Erythroblast (primary cell): ENCODE measurements around the gene HM13.
"Not testable (repeated sequence)": the region's sequence is repeated elsewhere in the genome, so short reads cannot be mapped to it uniquely, and the experiment has no call there.

Experiments used
- DNase-seq, 2 experiments: peaks; one replicate each; lab custom pipeline; 2025; lab: John Stamatoyannopoulos, UW
- GATA1 ChIP-seq: IDR thresholded peaks from 2 replicates; pipeline ENCODE4 v1.6.1; 2011; ENCODE audit warnings: low read depth, mild to moderate bottlenecking, control low read depth, low read length, moderate library complexity
- POLR2A ChIP-seq: IDR thresholded peaks from 2 replicates; pipeline ENCODE4 v1.6.1; 2011; ENCODE audit warnings: mild to moderate bottlenecking, low read length

Gene HM13

DNA sequence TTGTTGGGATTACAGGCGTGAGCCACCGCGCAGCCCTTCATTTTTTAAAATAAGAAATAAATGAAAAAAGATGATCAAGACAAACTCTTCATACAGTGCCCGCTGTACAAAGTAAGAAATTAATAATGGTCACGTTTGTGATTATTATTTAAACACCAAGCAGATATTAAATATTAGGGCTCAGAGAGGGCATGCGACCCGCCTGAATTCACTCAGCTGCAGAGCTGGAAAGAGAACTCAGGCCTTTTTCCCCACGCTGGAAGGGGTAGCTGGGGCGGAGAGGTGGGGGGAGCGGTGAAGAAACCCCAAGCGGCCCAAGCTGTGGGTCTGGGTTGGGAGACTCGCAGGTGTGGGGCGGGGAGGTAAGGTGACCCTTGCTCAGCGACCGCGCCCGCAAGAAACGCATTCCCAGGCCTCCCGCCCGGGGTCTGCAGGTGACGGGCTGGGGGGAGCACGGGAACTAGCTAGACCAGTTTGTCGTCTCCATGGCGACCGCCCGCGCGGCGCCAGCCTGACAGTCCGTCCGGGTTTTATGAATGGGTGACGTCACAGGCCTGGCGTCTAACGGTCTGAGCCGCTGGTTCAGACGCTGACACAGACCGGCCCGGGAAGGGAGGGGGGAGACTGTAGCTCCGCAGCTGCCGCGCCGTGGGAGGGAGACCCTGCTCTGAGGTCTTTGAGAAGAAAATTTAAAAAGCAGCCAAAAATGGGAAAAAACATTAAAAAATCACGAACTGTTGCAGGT, 89.8 kb downstream of the HM13 start:
- no peak for TF ChIP-seq GATA1
- TF ChIP-seq POLR2A, result no peak
- peak; percentile 91 for DNase-seq

DNA sequence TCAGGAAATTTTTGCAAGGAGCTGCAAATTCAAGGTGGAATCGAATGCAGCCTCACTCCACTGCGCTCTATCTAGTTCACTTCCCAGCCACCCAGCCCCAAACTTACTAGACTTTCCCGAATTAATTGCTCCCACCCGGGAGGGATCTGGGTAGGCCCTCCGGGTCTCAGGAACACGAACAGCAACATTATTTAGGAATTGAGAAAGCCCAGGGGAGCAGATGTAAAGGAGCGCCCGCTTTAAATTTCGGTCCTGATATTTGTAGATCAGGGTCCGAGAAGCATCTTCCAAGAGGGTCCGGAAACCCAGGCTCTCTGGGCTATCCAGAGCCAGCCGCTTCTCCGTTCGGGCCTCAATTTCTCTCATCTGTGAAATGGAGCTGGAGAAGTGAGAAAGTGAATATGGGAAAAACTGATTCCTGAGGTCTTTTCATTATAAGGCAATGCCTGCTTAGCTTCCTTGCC, 90.4 kb downstream of the HM13 start:
- TF ChIP-seq POLR2A, result no peak

GRCh38 chr20:31605031-31605901, 91.0 kb downstream of the HM13 start, which contains the start of gene ID1:
Gene ID1 (plus strand): TSS chr20:31605289. CDS start chr20:31605388, 99 bp downstream.
- peak; percentile 98 for TF ChIP-seq POLR2A
- no peak for TF ChIP-seq GATA1
- DNase-seq, result peak; percentile 94 to 96

More for the DNA sequence above, 90.4 kb downstream of the HM13 start:
- no peak for DNase-seq

DNA sequence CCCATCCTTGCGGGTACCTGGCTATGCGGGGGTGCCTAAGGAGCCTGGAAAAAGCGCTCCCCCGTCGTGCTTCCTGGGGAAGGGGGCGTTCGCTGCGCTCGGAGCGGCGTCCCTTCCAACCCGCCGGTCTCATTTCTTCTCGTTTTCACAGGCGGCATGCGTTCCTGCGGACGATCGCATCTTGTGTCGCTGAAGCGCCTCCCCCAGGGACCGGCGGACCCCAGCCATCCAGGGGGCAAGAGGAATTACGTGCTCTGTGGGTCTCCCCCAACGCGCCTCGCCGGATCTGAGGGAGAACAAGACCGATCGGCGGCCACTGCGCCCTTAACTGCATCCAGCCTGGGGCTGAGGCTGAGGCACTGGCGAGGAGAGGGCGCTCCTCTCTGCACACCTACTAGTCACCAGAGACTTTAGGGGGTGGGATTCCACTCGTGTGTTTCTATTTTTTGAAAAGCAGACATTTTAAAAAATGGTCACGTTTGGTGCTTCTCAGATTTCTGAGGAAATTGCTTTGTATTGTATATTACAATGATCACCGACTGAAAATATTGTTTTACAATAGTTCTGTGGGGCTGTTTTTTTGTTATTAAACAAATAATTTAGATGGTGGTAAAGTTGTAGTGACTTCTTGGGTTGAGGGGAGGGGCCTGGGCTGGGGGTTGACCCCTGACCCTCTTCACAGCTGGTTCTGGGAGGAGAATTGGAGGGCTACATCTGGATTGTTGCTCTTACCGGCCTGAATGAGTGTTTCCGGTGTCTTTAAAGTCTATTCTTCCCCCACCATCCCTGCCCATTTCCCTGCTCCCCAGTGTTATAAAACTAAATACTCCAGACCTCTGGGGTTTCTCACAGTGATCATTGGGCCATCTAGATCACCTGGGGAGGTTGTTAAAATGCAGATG, 91.9 kb downstream of the HM13 start:
- TF ChIP-seq GATA1 (no peak), POLR2A (no peak)
- peak; percentile 65 to 73 for DNase-seq

GRCh38 chr20:31606804-31607639, 92.8 kb downstream of the HM13 start:
- DNase-seq, result peak; percentile 83 to 91
- TF ChIP-seq POLR2A, result peak; percentile 64
- TF ChIP-seq GATA1, result no peak

GRCh38 chr20:31607640-31608250, 93.5 kb downstream of the HM13 start:
- DNase-seq, result peak in 1 of 2 experiments; percentile 33
- no peak for TF ChIP-seq POLR2A

GRCh38 chr20:31608251-31608945, 94.2 kb downstream of the HM13 start:
- DNase-seq, result peak; percentile 52 to 74
- no peak for TF ChIP-seq POLR2A
- no peak for TF ChIP-seq GATA1

DNA sequence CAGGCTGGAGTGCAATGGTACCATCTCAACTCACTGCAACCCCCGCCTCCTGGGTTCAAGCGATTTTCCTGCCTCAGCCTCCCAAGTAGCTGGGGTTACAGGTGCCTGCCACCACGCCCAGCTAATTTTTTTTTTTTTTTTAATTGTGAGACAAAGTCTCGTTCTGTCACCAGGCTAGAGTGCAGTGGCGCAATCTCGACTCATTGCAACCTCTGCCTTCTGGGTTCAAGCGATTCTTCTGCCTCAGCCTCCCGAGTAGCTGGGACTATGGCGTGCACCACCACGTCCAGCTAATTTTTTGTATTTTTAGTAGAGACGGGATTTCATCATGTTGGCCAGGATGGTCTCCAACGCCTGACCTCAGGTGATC, 98.0 kb downstream of the HM13 start:
- DNase-seq, result not testable (repeated sequence)

- no peak for DNase-seq
- TF ChIP-seq GATA1 (no peak), POLR2A (no peak)
These were observed 101.2 kb downstream of the HM13 start for GRCh38 chr20:31615416-31615815.

- TF ChIP-seq POLR2A (no peak), GATA1 (no peak)
- no peak for DNase-seq
These were observed 103.3 kb downstream of the HM13 start for GRCh38 chr20:31617432-31618104.
